Measurements from ENCODE around the gene CNTRL. TPM values are rescaled to one million over a fixed set of nuclear protein-coding genes. Genes with fewer than 3 reads are reported as not detected.

The CNTRL gene
- total RNA-seq, 1 experiment from 2014 or later: 11.2 TPM

GRCh38 chr9:121141706-121142105, 67.0 kb downstream of the CNTRL start:
- Mint-ChIP-seq H3K27ac (ENCODE audit: unreplicated experiment) (no peak overlapping the region), H3K4me1 (ENCODE audit: low read depth, unreplicated experiment) (peaks cover 8% of the 10 kb centered on the region), H3K27me3 (ENCODE audit: unreplicated experiment) (no peaks in the 10 kb centered on the region), H3K4me3 (ENCODE audit: low read depth, unreplicated experiment) (no peak overlapping the region), H3K36me3 (ENCODE audit: insufficient read depth, unreplicated experiment) (peaks cover 9% of the 10 kb centered on the region), H3K9me3 (ENCODE audit: low read depth, unreplicated experiment) (no peaks in the 10 kb centered on the region)
- DNase-seq: no peak
- intact Hi-C loops (cut with micrococcal nuclease; ENCODE audit: unreplicated experiment): no loop called here
- TF ChIP-seq CTCF (IDR thresholded peaks at IDR 0.05; ENCODE audit: unreplicated experiment): no peak
- no TSS peak for BruUV-seq (replicated peaks)
- CTCF ChIA-PET: no interaction called here

GRCh38 chr9:121143771-121144170, 69.0 kb downstream of the CNTRL start:
- H3K27me3 Mint-ChIP-seq (ENCODE audit: unreplicated experiment): no peaks in the 10 kb centered on the region
- CTCF ChIA-PET: no interaction called here
- TF ChIP-seq CTCF (IDR thresholded peaks at IDR 0.05; ENCODE audit: unreplicated experiment): no peak
- H3K36me3 Mint-ChIP-seq (ENCODE audit: insufficient read depth, unreplicated experiment): peaks cover 9% of the 10 kb centered on the region
- no TSS peak for BruUV-seq (replicated peaks)
- peaks cover 8% of the 10 kb centered on the region for H3K4me1 Mint-ChIP-seq (ENCODE audit: low read depth, unreplicated experiment)
- no peak overlapping the region for H3K27ac Mint-ChIP-seq (ENCODE audit: unreplicated experiment)
- intact Hi-C loops (cut with micrococcal nuclease; ENCODE audit: unreplicated experiment): no loop called here
- no peak overlapping the region for H3K4me3 Mint-ChIP-seq (ENCODE audit: low read depth, unreplicated experiment)
- DNase-seq: no peak
- no peaks in the 10 kb centered on the region for H3K9me3 Mint-ChIP-seq (ENCODE audit: low read depth, unreplicated experiment)

DNA sequence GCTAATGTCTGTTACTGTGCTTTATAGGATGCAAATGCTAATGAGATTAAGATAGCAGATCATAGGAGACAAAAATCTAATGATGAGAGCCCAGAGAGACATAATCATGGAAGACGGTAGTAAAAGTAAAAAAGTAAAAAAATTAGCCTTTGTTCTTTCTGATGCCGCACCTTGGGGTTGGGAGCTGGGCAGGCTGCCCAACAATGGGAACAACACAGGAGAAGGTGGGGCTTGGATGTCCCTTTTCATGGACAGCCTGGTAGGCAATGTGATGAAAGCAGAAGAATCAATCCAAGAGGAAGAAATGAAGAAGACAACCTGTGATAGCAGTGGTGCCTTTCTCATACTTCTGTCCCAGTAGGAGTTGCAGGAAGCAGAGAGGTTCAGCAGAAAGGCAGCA, 69.7 kb downstream of the CNTRL start:
- H3K36me3 Mint-ChIP-seq (ENCODE audit: insufficient read depth, unreplicated experiment): peaks cover 9% of the 10 kb centered on the region
- no peak for TF ChIP-seq CTCF (IDR thresholded peaks at IDR 0.05; ENCODE audit: unreplicated experiment)
- H3K27me3 Mint-ChIP-seq (ENCODE audit: unreplicated experiment): no peaks in the 10 kb centered on the region
- no peaks in the 10 kb centered on the region for H3K9me3 Mint-ChIP-seq (ENCODE audit: low read depth, unreplicated experiment)
- H3K4me3 Mint-ChIP-seq (ENCODE audit: low read depth, unreplicated experiment): no peak overlapping the region
- CTCF ChIA-PET: no interaction called here
- intact Hi-C loops (cut with micrococcal nuclease; ENCODE audit: unreplicated experiment): no loop called here
- DNase-seq: no peak
- H3K27ac Mint-ChIP-seq (ENCODE audit: unreplicated experiment): no peak overlapping the region
- no TSS peak for BruUV-seq (replicated peaks)
- peaks cover 8% of the 10 kb centered on the region for H3K4me1 Mint-ChIP-seq (ENCODE audit: low read depth, unreplicated experiment)

GRCh38 chr9:121150188-121150587, 75.4 kb downstream of the CNTRL start:
- no TSS peak for BruUV-seq (replicated peaks)
- H3K36me3 Mint-ChIP-seq (ENCODE audit: insufficient read depth, unreplicated experiment): peaks cover 24% of the 10 kb centered on the region
- H3K27ac Mint-ChIP-seq (ENCODE audit: unreplicated experiment): no peak overlapping the region
- no peak for DNase-seq
- no peaks in the 10 kb centered on the region for H3K9me3 Mint-ChIP-seq (ENCODE audit: low read depth, unreplicated experiment)
- CTCF ChIA-PET: no interaction called here
- H3K4me3 Mint-ChIP-seq (ENCODE audit: low read depth, unreplicated experiment): no peak overlapping the region
- no peaks in the 10 kb centered on the region for H3K27me3 Mint-ChIP-seq (ENCODE audit: unreplicated experiment)
- TF ChIP-seq CTCF (IDR thresholded peaks at IDR 0.05; ENCODE audit: unreplicated experiment): no peak
- intact Hi-C loops (cut with micrococcal nuclease; ENCODE audit: unreplicated experiment): no loop called here
- H3K4me1 Mint-ChIP-seq (ENCODE audit: low read depth, unreplicated experiment): peaks cover 17% of the 10 kb centered on the region

DNA sequence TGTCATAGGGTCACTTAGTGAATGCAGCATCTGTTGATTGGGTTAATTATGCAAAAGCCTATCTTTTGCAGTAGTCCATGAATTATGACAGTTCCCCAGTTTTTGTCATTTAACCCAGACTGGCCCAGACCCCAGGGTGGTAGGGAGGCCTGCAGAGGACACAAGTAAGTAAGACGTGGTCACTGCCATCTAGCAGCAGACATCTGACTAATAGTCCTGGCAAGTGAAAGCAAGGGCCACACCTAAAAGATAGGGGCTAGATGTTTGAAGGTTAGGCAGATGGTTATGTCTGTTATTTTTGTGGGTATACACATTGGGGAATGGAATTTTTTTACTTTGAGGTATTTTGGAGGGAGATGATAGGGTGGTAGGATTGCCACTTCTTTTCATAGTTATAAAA, 78.9 kb downstream of the CNTRL start:
- H3K36me3 Mint-ChIP-seq (ENCODE audit: insufficient read depth, unreplicated experiment): peaks cover 29% of the 10 kb centered on the region
- DNase-seq: no peak

More for the DNA sequence above, 78.9 kb downstream of the CNTRL start:
- no peak for TF ChIP-seq CTCF (IDR thresholded peaks at IDR 0.05; ENCODE audit: unreplicated experiment)
- CTCF ChIA-PET: no interaction called here
- Mint-ChIP-seq H3K4me1 (ENCODE audit: low read depth, unreplicated experiment) (peaks cover 17% of the 10 kb centered on the region), H3K27ac (ENCODE audit: unreplicated experiment) (no peak overlapping the region), H3K9me3 (ENCODE audit: low read depth, unreplicated experiment) (no peaks in the 10 kb centered on the region), H3K27me3 (ENCODE audit: unreplicated experiment) (no peaks in the 10 kb centered on the region), H3K4me3 (ENCODE audit: low read depth, unreplicated experiment) (no peak overlapping the region)
- intact Hi-C loops (cut with micrococcal nuclease; ENCODE audit: unreplicated experiment): no loop called here
- BruUV-seq (replicated peaks): no TSS peak

Measured in Calu3 (cell line).